Parathyroid adenoma (tissue), 2 donors: Measurements from ENCODE around the gene DHDH.
"Not testable (repeated sequence)": the region's sequence is repeated elsewhere in the genome, so short reads cannot be mapped to it uniquely, and the experiment has no call there.

ENCODE experiments used
- H2AFZ ChIP-seq: fragments of 300-600 bp; sonication (generic); one replicate; pipeline ENCODE4 v1.7.0; 2017; ENCODE audit warnings: antibody characterized with exemption, mild to moderate bottlenecking
- H3K27ac ChIP-seq: fragments of 300-600 bp; sonication (generic); one replicate; pipeline ENCODE4 v1.7.0; 2017
- H3K27me3 ChIP-seq: fragments of 300-600 bp; sonication (generic); one replicate; pipeline ENCODE4 v1.7.0; 2017; ENCODE audit warnings: low read length; ENCODE audit not compliant: control insufficient read depth, insufficient read depth
- H3K36me3 ChIP-seq: fragments of 300-600 bp; sonication (generic); one replicate; pipeline ENCODE4 v1.7.0; 2017; ENCODE audit warnings: low read length; ENCODE audit not compliant: control insufficient read depth, insufficient read depth
- H3K4me1 ChIP-seq: fragments of 300-600 bp; sonication (generic); one replicate; pipeline ENCODE4 v1.7.0; 2017; ENCODE audit warnings: control low read depth
- H3K4me2 ChIP-seq: fragments of 300-600 bp; sonication (generic); one replicate; pipeline ENCODE4 v1.7.0; 2017; ENCODE audit warnings: low read length
- H3K4me3 ChIP-seq: fragments of 300-600 bp; sonication (generic); one replicate; pipeline ENCODE4 v1.7.0; 2017; ENCODE audit warnings: low read depth, low read length
- H3K79me2 ChIP-seq: fragments of 300-600 bp; sonication (generic); one replicate; pipeline ENCODE4 v1.7.0; 2017; ENCODE audit warnings: control low read depth
- H3K9ac ChIP-seq: fragments of 300-600 bp; sonication (generic); one replicate; pipeline ENCODE4 v1.7.0; 2017; ENCODE audit warnings: mild to moderate bottlenecking
- H3K9me3 ChIP-seq: fragments of 300-600 bp; sonication (generic); one replicate; pipeline ENCODE4 v1.7.0; 2017; ENCODE audit warnings: low read length; ENCODE audit not compliant: control insufficient read depth
- TF ChIP-seq, protein P1 (sequence below): fragments of 300-600 bp; sonication (generic); IDR thresholded peaks from one replicate; pipeline ENCODE4 v1.7.0; 2017; ENCODE audit warnings: antibody characterized with exemption, mild to moderate bottlenecking
- donor health status: primary hyperparathyroidism.

DHDH gene

GRCh38 chr19:48895226-48895625 lies 38.3 kb upstream of the DHDH start:
- Histone ChIP-seq H3K36me3 (no peaks in the 10 kb centered on the region), H3K79me2 (no peaks in the 10 kb centered on the region), H3K4me2 (no peak overlapping the region), H3K27me3 (no peaks in the 10 kb centered on the region), H2AFZ (no peak overlapping the region), H3K4me1 (no peaks in the 10 kb centered on the region), H3K9me3 (no peaks in the 10 kb centered on the region), H3K9ac (no peak overlapping the region), H3K4me3 (no peak overlapping the region), H3K27ac (no peak overlapping the region)
- TF ChIP-seq, protein P1, sequence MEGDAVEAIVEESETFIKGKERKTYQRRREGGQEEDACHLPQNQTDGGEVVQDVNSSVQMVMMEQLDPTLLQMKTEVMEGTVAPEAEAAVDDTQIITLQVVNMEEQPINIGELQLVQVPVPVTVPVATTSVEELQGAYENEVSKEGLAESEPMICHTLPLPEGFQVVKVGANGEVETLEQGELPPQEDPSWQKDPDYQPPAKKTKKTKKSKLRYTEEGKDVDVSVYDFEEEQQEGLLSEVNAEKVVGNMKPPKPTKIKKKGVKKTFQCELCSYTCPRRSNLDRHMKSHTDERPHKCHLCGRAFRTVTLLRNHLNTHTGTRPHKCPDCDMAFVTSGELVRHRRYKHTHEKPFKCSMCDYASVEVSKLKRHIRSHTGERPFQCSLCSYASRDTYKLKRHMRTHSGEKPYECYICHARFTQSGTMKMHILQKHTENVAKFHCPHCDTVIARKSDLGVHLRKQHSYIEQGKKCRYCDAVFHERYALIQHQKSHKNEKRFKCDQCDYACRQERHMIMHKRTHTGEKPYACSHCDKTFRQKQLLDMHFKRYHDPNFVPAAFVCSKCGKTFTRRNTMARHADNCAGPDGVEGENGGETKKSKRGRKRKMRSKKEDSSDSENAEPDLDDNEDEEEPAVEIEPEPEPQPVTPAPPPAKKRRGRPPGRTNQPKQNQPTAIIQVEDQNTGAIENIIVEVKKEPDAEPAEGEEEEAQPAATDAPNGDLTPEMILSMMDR: no peak

- Histone ChIP-seq H3K9me3 (no peaks in the 10 kb centered on the region), H3K4me1 (peaks cover under 1% of the 10 kb centered on the region), H3K9ac (no peak overlapping the region), H3K36me3 (no peaks in the 10 kb centered on the region), H3K27me3 (no peaks in the 10 kb centered on the region), H3K79me2 (peaks cover 5% of the 10 kb centered on the region), H2AFZ (peak overlapping the region; percentile 46), H3K4me2 (no peak overlapping the region), H3K4me3 (no peak overlapping the region), H3K27ac (peak overlapping the region; percentile 13)
- TF ChIP-seq, protein P1: no peak
Observed at GRCh38 chr19:48896191-48896720, 37.2 kb upstream of the DHDH start.

DNA sequence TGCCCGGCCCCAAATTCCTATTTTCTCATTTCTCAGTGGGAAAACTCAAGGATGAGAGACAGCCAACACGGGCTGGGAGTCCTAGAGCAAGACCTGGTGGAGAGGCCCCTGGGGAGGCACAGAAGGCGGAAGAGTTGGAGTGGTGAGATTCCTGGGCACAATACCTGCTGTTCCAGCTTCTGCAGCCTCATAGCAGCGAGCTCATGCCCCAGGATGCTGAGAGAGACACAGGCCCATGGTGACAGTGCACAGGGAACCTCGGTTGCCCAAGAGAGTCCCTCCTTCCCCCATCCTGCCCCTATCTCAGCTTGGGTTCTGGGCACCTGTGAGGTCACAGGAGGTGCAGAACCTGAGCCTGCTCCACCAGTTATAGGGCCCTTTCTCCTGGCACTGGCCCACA lies 36.3 kb upstream of the DHDH start:
- Histone ChIP-seq H3K27me3 (no peaks in the 10 kb centered on the region), H3K4me3 (no peak overlapping the region), H2AFZ (no peak overlapping the region), H3K4me2 (no peak overlapping the region), H3K4me1 (peaks cover 9% of the 10 kb centered on the region), H3K9me3 (no peaks in the 10 kb centered on the region), H3K79me2 (peaks cover 14% of the 10 kb centered on the region), H3K36me3 (no peaks in the 10 kb centered on the region), H3K9ac (no peak overlapping the region), H3K27ac (no peak overlapping the region)
- TF ChIP-seq, protein P1: no peak

GRCh38 chr19:48899386-48899749 lies 34.1 kb upstream of the DHDH start:
- not testable (repeated sequence) for H3K27me3 ChIP-seq, H3K9me3 ChIP-seq, H3K4me3 ChIP-seq, H3K4me2 ChIP-seq, H3K9ac ChIP-seq, H3K36me3 ChIP-seq, H3K4me1 ChIP-seq
- peak overlapping the region; percentile 77 for H2AFZ ChIP-seq
- H3K27ac ChIP-seq: peak overlapping the region; percentile 97
- peaks cover 20% of the 10 kb centered on the region for H3K79me2 ChIP-seq

DNA sequence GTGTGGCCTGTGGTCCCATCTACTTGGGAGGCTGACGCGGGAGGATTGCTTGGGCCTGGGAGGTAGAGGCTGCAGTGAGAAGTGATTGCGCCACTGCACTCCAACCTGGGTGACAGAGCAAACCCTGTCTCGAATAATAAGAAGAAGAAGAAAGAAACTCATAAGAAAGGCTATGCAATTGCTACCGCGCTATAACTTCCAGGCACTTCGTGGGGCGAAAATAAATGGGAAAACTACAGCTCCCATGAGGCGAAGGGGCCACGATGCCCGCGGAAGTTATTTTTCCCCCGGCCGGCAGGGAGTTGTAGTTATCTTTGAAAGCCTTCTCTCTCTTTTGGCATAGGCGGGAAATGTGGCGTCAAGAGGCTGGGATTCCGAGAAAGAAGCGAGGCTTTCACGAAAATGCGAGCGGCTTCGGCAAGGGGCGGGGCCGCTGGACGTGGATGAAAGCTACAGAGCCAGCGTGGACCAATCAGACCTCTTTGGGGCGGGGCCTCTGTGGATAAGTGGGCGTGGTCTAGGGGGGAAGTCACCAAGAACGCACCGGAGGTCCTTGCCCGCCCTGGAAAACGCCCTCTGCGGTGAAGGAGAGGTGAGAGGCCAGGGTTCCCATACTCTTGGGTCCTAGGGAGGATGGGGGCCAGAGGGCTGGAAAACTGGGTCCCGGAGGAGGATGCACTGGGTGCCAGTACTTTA lies 33.6 kb upstream of the DHDH start, which contains the start of gene NUCB1:
Gene NUCB1, plus strand, starts transcription at position 532 of the 696 bp plus-strand sequence. CDS start 485 bp downstream, outside the sequence.
- Histone ChIP-seq H3K9ac (peak within 1 kb of the TSS; percentile 95), H3K79me2 (peaks cover 20% of the 10 kb centered on the region), H3K4me2 (peak within 1 kb of the TSS; percentile 85), H3K9me3 (no peaks in the 10 kb centered on the region), H3K4me1 (peaks cover 10% of the 10 kb centered on the region), H3K27ac (peak within 1 kb of the TSS; percentile 97), H3K27me3 (no peaks in the 10 kb centered on the region), H3K4me3 (peak within 1 kb of the TSS; percentile 97), H2AFZ (peak within 1 kb of the TSS; percentile 77), H3K36me3 (no peaks in the 10 kb centered on the region)
- TF ChIP-seq, protein P1: peak; percentile 36
